NCI-H1930 (cell line): Measurements from ENCODE around the gene POU5F1.
"Not testable (repeated sequence)": the region's sequence is repeated elsewhere in the genome, so short reads cannot be mapped to it uniquely, and the experiment has no call there.

Source experiments
- DNase-seq, 2 experiments: peaks; one replicate each; lab custom pipeline; 2025; lab: John Stamatoyannopoulos, UW

POU5F1 gene

GRCh38 chr6:31190488-31190887, 20.0 kb upstream of the POU5F1 start:
- DNase-seq, result no peak

GRCh38 chr6:31189223-31189622, 18.7 kb upstream of the POU5F1 start:
- DNase-seq, result not testable (repeated sequence)

GRCh38 chr6:31187780-31188194, 17.3 kb upstream of the POU5F1 start:
- DNase-seq, result no peak

- DNase-seq, result no peak
Measured at GRCh38 chr6:31186052-31186734, 15.7 kb upstream of the POU5F1 start.

GRCh38 chr6:31185695-31186051, 15.2 kb upstream of the POU5F1 start:
- not testable (repeated sequence) for DNase-seq

GRCh38 chr6:31183859-31184258, 13.4 kb upstream of the POU5F1 start:
- DNase-seq, result not testable (repeated sequence)

- DNase-seq, result not testable (repeated sequence)
Measured at GRCh38 chr6:31183287-31183686, 12.8 kb upstream of the POU5F1 start.

- no peak for DNase-seq
Measured at GRCh38 chr6:31180500-31180899, 10.0 kb upstream of the POU5F1 start.

GRCh38 chr6:31179896-31180295, 9.4 kb upstream of the POU5F1 start:
- DNase-seq, result no peak

- no peak for DNase-seq
Measured at GRCh38 chr6:31179042-31179386, 8.5 kb upstream of the POU5F1 start.

GRCh38 chr6:31178143-31179041, 7.9 kb upstream of the POU5F1 start:
- no peak for DNase-seq

GRCh38 chr6:31175971-31176370, 5.5 kb upstream of the POU5F1 start:
- no peak for DNase-seq

GRCh38 chr6:31174378-31174777, 3.9 kb upstream of the POU5F1 start:
- DNase-seq, result no peak

GRCh38 chr6:31173406-31173805, 2.9 kb upstream of the POU5F1 start:
- DNase-seq, result no peak

- DNase-seq, result no peak
Measured at GRCh38 chr6:31172973-31173384, 2.5 kb upstream of the POU5F1 start.

- DNase-seq, result no peak
Measured at GRCh38 chr6:31171931-31172905, 1.7 kb upstream of the POU5F1 start.

GRCh38 chr6:31170987-31171671, 647 bp upstream of the POU5F1 start:
- no peak for DNase-seq

GRCh38 chr6:31169858-31170599, 453 bp downstream of the POU5F1 start:
- DNase-seq, result not testable (repeated sequence)

GRCh38 chr6:31169123-31169857, 1.2 kb downstream of the POU5F1 start:
- DNase-seq, result no peak

- DNase-seq, result no peak
Measured at GRCh38 chr6:31168606-31169005, 1.9 kb downstream of the POU5F1 start.
